Measurements from ENCODE around the gene RAB40B. TPM values are rescaled to one million over a fixed set of nuclear protein-coding genes. Genes with fewer than 3 reads are reported as not detected.

RAB40B gene
- total RNA-seq, 1 experiment from 2014 or later, result 17.9 TPM

DNA sequence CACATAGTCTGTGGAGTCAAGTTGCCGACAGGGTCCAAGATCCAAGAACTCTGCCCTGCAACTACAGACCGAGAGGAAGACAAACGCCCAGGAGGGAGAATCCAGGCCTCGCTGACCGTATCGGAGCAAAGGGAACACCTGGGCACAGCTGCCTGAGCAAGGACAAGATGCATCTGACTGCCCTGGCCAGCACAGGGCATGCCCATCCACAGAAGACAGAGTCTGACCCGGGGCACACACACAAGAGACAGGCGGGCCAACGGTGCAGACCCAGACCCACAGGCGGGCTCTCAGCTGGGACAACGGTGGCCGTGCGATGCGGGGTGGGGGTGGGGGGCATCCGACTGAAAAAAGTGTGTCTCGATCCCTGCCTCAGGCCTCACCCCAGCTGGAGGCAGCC is 6.2 kb downstream of the RAB40B start:
- no peak for DNase-seq (ENCODE audit: low read depth)

DNA sequence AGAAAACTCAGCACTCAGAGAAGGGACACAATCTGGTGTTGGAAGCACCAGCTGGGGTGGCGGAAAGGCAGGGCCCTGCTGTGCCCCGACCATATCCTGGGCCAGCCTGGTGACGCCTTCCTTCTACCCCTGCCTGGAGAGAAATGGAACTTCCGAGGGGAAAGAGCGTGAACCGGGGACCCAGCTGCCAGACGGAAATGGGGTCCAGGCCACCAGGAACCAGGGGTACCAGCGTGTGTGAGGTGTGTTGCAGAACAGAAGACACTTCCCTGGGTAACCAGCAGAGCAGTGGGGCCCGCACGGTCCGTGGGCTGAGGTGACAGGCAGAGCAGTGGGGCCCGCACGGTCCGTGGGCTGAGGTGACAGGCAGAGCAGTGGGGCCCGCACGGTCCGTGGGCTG is 6.8 kb downstream of the RAB40B start:
- DNase-seq (ENCODE audit: low read depth), result no peak

DNA sequence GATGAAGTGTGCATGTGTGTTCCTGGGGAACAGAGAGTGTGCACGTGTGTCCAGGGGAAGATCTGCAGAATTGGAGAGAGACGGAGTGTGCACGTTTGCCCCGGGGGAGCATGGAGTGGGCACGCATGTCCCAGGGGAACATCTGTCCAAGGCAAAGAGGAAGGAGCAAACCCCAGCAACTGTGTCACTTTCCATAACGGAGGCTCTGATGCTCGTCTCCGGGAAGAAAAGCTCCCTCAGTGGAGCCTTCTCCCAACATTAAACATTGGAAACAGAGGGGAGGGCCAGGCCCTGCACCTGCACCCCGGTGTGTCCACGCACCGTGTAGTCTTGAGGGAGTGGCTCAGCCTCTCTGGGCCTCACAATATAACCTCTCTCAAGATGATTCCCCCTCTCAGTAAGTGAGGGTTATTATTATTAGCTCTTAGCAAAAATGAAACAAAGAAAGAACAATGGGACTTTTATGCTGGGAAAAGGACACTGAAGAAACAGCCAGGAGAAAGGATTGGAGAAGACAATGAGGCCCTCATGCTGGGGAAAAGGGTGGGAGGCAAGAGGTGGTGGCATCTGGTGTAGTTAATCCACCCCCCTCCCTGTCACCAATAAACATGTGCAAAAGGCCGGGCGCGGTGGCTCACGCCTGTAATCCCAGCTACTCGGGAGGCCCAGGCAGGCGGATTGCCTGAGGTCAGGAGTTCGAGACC is 7.6 kb downstream of the RAB40B start:
- no peak for DNase-seq (ENCODE audit: low read depth)

DNA sequence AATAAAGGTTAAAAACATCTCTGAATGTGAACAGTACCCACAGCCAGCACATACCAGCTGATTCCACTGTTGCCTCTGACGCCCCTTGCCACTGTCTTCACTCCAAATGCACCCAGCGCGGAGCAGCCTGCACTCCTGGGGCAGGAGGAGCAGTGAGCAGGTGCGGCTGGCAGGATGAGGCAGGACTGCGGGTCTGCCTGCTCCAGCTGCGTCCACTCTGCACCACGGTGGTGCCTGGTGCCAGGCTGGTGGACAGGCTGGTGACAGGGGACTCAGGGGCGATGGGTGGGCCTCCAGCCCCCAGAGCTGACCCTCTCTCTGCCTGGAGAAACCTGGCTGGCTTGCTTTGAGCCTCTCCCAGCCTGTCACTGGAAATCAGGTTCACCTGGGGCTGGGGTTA is 9.4 kb downstream of the RAB40B start:
- DNase-seq (ENCODE audit: low read depth), result no peak

DNA sequence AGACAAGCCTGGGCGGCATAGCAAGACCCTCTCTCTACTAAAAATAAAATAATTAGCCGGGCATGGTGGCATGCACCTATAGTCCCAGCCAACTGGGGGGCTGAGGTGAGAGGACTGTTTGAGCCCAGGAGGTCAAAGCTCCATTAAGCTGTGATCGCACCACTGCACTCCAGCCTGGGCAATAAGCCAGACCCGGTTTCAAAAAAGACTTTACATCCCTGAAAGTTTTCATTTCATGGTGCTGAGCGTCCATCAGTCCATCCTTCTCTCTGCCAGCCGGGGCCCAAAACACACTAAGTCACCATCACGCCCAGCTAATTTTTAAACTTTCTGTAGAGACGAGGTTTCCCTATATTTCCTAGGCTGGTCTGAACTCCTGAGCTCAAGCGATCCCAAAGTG is 10.6 kb downstream of the RAB40B start:
- DNase-seq (ENCODE audit: low read depth), result no peak

DNA sequence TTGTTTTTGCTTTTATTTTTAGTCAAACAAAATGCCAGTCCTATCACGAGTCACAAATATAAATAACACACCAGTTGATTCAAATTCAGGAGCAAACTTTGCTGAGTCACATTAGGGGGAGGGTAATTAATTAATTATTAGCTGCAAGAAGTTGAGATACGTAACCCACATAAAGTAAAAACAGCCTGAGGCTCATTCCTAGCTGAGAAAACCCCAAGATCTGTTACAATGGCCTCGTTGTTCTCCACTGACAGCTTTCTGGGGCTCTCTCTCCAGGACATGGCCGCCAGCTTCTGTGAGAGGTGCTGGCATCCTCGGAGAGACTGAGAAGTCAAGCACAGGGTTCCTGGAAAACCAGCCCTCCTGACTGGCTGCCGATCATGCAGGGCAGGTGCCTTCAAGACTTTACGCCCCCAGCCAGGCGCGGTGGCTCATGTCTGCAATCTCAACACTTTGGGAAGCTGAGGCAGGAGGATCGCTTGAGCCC is 11.1 kb downstream of the RAB40B start:
- no peak for DNase-seq (ENCODE audit: low read depth)

DNA sequence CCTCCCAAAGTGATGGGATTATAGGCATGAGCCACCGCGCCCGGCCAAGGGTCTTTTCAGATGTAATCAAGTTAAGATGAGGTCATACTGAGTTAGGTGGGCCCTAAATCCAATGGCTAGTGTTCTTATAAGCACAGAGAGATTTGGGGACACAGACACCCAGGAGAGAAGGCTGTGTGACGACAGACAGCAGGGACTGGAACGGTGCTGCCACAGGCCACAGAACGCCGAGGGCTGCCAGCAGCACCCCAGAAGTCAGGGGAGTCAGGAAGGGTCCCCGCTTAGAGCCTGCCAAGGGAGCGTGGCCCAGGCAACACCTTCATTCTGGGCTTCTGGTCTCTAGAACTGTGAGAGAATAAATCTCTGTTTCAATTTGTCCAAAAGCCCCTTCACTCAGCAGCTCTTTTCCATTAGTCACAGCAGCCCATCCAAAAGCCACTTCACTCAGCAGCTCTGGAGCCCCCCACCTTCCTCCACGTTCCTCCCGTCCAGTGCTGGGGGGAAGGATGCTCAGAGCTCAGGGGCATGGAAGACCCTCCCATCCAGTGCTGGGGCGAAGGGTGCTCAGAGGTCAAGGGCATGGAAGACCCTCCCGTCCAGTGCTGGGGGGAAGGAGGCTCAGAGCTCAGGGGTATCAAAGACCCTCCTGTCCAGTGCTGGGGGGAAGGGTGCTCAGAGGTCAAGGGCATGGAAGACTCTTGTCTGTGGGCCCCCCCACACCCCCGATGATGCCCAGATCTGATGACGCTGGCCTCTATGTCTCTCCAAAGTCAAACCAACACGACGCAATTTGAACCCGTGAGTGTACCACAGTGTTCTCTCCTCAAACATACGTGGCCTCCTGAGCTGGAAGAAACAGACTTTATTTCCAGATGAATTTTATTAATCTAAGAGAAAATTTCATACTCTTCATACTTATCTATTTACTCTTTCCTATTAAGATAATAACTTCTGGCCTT is 11.9 kb downstream of the RAB40B start:
- no peak for DNase-seq (ENCODE audit: low read depth)

DNA sequence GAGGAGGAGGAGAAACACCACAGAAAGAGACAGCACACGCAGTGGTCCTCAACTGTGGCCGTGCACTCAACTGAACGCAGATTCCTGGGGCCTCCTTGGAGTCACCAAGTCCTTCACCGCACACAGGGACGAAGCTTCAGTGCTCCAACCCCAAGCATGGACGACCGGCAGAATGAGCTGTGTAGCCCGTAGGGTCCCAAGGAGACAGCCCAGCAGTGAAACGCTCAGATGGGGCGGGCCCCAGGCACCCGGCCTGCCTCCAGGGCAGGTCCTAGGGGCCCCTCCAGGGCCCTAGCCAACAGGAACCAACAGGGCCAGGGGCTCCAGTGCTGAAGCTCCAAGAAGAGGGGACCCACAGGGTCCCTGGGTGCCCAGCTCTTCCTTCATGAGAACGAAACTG is 13.2 kb downstream of the RAB40B start:
- no peak for DNase-seq (ENCODE audit: low read depth)

DNA sequence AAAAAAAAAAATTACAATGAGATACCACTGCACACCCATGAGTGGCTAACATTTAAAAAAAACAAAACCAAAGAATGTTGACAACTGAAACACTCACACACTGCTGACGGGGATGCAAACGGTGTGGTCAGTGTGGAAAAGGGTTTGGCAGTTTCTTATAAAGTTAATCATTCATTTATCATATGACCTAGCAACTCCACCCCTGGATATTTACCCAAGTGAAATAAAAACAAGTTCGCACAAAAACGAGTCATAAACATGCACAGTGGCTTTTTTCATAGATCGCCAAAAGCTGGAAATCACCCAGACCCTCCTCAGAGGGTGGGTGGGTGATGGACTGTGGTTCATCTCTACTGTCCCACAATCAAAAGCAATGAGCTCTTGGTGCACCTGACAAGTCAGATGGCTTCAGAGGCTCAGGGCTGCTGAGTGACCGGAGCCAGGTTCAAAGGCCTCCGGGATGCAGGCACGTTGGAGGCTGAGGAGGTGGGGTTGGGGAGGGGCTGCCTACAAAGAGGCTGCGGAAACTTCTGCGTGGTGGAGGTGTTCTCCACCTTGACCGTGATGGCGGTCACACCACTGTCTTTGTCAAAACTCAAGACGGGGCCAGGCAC is 14.2 kb downstream of the RAB40B start:
- no peak for DNase-seq (ENCODE audit: low read depth)

DNA sequence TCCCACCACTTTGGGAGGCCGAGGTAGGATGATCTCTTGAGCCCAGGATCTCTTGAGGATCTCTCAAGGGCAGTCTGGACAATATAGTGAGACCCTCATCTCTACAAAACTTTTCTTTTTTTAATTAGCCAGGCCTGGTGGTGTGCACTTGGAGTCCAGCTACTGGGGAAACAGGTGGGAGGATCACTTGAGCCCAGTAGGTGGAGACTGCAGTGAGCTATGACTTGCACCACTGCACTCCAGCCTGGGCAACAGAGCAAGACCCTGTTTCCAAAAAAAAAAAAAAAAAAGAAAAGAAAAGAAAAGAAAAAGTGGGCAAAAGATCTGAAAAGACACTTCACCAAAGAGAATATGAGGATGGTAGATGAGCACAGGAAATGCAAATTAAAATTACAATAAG is 15.0 kb downstream of the RAB40B start:
- DNase-seq (ENCODE audit: low read depth), result no peak

DNA sequence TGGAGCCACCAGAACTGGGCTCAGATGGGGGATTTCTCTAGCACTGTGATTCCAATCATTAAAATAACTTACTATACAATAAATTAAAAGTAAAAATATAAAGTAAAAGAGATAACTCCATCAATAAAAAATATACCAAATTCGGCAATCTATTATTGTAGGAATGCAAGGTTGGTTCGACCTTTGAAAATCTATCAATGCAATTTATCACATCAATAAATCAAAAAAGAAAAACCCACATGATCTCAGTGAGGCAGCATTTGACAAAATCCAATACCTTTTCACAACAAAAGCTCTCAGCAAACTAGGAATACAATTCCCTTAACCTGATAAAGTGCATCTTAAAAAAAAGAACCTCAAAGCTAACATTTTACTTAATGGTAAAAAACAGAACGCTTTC is 17.0 kb downstream of the RAB40B start:
- DNase-seq (ENCODE audit: low read depth), result no peak

DNA sequence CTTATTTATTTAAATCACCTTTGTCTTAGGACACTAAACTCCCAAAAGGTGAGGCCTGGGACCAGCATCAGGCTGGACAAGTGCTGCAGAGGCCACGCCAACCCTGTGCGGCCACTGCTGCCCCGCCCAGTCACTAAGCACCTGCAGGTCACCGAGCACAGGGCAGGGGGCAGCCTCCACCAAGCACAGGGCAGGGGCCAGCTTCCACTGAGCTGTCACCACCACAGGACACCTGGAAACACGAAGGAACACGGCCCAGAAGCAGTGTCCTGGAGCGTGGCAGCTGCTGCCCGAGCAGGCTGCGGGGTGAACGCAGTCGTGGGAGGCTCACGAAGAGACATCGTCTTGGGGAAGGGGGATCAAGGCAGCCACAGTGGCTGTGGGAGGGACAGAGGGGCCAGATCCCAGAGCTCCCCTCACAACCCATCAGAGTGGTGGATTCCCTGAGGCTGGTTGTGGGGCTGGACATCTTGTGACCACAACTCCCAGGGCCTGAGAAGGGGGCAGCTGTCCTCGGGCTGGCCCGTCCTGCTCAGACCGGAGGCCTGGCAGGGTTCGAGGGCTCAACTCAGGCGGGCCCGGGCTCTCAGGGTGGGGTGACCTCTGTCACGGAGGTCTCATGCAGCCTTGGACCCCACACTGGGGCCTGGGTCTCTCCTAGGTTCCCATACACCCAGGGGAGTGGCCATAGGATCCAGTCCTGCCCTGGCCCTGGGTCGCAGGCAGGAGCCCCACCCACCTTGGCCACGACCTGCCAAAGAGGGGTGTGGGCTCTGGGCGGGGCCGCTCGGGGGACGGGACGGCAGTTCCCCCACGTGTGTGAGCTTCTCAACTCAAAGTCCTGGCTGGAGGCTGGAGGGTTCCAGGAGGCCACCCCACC is 18.7 kb downstream of the RAB40B start:
- no peak for DNase-seq (ENCODE audit: low read depth)

DNA sequence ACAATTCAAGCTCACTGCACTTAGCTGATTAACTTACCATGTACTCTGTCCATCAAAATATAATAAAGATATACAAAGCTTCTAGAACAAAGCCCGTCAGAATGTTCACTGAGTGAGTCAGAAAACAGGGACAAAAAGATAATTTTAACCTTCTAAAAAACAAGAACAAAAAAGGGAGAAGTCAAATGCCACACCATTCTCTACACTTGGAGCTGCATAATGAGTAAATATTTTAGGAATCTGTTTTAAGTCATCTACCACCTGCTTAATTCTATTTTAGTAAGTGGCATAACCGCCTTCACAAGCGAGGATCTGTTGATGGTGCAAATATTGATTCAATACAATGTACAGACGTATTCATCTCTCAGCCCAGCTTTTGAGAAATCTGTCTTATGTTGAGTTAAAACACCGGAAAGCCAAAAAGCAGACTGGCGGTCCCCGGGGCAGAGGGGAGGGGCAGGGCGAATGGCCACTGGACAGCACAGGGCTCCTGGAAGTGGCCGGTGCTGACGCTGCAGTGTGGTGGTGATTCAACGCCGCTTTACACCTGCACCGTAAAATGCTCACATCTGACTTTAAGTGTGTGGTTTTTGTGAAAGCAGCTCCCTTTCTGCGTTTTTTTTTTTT is 20.1 kb downstream of the RAB40B start:
- DNase-seq (ENCODE audit: low read depth), result peak; percentile 47

DNA sequence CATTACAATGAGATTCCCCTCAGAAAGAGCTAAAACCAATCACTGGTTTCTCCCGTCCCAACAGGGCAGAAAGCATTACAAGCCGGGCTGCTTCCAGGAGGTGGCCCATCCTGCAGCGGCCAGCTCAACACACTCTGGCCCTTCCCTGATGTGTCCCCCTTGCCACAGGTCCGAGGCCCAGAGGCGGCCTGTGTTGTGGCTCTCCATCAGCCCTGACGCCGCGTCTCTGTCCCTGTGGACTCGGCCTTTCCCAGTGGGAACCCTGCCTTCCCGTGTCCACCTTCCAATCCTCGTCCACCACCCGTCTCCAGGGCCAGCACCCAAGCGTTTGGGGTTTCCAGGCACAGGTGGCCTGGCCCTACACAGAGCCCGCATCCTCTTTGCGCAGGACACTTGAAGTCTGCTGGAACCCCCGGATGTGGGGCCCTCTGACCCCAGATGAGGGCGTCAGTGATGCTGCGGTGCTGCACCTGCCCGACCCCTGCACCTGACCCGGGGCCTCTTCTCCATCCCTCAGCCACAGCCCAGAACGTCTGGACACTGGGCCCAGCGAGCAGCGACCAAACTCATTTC is 21.1 kb downstream of the RAB40B start:
- DNase-seq (ENCODE audit: low read depth), result no peak

DNA sequence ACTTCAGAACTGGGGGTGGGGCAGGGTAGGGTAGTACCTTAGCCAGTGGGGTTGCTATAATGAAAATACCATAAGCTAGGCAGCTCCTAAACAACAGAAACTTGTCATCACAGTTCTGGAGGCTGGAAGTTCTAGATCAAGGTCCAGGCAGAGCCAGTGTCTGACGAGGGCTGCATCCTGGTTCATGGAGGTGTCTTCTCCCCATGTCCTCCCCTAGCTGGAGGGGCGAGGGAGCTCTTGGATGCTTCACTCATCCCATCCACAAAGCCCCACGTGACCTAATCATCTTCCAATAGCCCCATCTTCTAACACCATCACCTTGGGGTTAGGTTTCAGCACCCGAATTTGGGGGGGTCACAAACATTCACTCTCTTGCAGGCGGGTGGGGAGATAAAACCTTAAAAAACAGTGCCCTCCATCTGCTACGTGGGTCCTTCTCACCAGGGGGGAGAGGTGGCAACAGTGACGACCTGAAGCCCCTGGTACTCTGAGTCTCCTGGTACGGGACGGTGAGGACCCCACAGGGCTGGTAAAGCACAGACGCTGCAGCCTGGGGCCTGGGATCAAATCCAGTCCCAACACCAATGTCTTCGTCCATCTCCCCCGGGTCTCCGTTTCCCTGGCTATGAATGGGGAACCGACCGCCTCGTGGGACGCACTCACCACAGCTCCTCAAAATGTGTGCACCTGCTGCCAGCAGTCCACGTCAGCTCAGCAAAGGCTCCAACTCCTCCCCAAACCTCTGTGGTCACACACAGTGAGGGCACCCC is 22.8 kb downstream of the RAB40B start:
- DNase-seq (ENCODE audit: low read depth), result no peak

DNA sequence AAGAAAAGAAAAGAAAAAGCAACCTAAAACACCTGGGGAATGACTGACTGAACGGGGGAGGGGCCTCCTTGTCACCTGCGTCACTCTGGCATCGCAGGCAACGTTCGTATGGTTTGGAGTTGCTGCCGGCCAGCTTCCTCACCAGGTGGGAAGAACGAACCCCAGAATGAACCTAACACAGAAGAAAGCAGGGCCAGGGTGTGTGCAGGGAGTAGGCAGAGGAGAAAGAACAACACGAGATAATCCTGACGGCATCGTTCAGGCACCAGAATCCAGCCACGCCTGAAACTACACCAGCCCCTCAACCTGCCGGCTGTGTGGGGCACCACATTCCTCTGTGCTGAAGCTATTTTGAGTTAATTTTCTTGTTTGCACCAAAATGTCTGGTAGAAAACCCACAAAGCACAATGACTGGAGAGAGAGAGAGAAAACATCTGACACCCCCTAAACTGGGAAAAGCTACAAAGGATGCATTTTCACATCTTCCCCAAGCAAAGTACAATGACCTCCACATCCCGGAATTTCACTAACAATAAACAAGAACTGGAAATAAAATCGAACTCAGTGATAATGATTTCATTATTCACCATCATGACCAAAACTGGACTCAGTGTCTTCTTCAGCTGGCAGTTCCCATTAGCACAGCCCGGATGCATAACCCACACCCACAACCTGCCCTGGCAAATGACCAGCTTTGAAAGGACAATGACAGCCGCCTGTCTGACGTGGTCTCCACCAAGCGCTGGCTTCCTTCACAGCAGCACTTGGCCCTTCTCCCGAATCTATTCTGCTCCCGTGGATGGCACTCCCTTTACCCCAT is 23.6 kb downstream of the RAB40B start:
- DNase-seq (ENCODE audit: low read depth), result no peak

DNA sequence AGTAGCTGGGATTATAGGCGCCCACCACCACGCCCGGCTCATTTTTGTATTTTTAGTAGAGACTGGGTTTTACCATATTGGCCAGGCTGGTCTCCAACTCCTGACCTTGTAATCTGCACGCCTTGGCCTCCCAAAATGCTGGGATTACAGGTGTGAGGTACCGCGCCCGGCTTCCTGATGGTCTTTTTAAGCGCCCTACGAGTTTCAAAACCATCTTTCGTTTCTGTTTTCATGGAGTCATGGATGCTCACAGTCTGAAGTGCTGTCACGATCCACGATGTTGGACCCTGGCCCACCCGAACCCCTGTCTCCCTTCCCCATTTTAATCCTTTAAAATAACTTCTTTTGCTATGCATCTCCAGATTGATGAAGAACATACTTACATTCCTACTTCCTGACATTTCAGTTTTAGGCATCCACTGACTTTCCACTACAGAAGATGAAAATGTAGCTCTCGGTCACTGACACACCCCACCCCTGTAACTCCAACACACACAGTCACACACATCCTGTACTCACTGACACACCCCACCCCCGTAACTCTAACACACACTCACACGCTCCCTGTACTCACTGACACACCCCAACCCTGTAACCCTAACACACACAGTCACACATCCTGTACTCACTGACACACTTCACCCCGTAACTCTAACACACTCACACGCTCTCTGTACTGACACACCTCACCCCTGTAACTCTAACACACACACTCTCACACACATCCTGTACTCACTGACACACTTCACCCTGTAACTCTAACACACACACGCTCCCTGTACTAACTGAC is 27.6 kb downstream of the RAB40B start:
- DNase-seq (ENCODE audit: low read depth), result no peak

DNA sequence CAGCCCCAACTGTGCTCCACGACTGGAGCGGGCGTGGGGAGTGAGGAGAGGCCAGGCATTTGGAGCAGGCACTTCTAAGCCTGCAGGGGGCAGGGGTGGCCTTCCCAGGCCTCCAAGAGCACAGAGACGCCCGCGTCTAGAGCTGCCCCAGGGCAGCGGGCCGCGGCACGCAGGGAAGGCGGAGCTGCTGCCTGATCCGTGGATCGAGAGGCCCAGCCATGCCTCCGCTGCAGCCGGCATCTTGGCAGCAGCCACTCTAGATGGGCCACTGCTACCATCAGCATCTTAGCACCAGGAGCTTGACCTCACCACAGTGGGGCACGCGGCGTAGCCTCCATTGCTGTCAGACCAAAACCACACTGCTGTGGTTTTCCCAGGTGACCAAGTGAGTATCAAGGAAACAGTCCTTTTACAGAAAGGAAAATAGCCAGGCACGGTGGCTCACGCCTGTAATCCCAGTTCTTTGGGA is 29.8 kb downstream of the RAB40B start:
- peak; percentile 43 for DNase-seq (ENCODE audit: low read depth)
